Naive thymus-derived CD8-positive, alpha-beta T cell (primary cell): ENCODE results near the gene PRKAB1. TPM values are rescaled to one million over a fixed set of nuclear protein-coding genes. Genes with fewer than 3 reads are reported as not detected.

Source experiments
- ATAC-seq, 2 donors: fragments of 150-1000 bp; cut with Tn5 transposase in 1 of 2; sonication (Bioruptor Pico), chemical (Tn5 transposase) in 1 of 2; 1 replicate in 1 of 2; 2 replicates in 1 of 2; pipeline ENCODE4 v1.10.0; 2021; ENCODE audit warnings: mild to moderate bottlenecking in 2 of 2, moderate library complexity in 2 of 2
- POLR2A ChIA-PET: fragments of 350-600 bp; sonication (Branson Sonifier 250); formaldehyde crosslinking; loops from one replicate; lab custom pipeline; 2021; ENCODE audit warnings: antibody characterized with exemption; lab: Charles Lee
- DNase-seq, 10 donors: peaks; one replicate each; pipeline versions ENCODE4 v3.0.0 to v3.0.0-alpha.2; 2020 to 2022
- H3K27ac Mint-ChIP-seq, 10 donors: one replicate each; pipeline ENCODE4 v1.8.0; 2020 to 2022; ENCODE audit warnings: mild to moderate bottlenecking in 10 of 10, mixed read lengths in 10 of 10, moderate library complexity in 4 of 10, inconsistent platforms in 1 of 10
- H3K27me3 Mint-ChIP-seq, 5 donors: one replicate each; pipeline ENCODE4 v1.8.0; 2021 to 2022; ENCODE audit warnings: mixed read lengths in 5 of 5
- H3K36me3 Mint-ChIP-seq, 3 donors: one replicate each; pipeline ENCODE4 v1.8.0; 2020 to 2022; ENCODE audit warnings: mixed read lengths in 3 of 3, mild to moderate bottlenecking in 2 of 3, inconsistent platforms in 1 of 3
- H3K4me1 Mint-ChIP-seq, 4 donors: one replicate each; pipeline ENCODE4 v1.8.0; 2021 to 2022; ENCODE audit warnings: mixed read lengths in 4 of 4
- H3K4me3 Mint-ChIP-seq, 10 donors: one replicate each; pipeline ENCODE4 v1.8.0; 2020 to 2022; ENCODE audit warnings: mild to moderate bottlenecking in 10 of 10, mixed read lengths in 10 of 10, moderate library complexity in 6 of 10, inconsistent platforms in 1 of 10
- H3K9me3 Mint-ChIP-seq, 9 donors: one replicate each; pipeline ENCODE4 v1.8.0; 2020 to 2022; ENCODE audit warnings: mixed read lengths in 9 of 9, mild to moderate bottlenecking in 3 of 9, inconsistent platforms in 1 of 9, moderate library complexity in 1 of 9
- microRNA-seq: library from miRNA; unstranded; fragments of <30 nt; microRNA quantifications from one replicate; pipeline ENCODE4 v1.2.0, GENCODE V29; 2022; ENCODE audit warnings: borderline microRNAs expressed
- polyA plus RNA-seq, 3 donors: library from polyadenylated mRNA; unstranded; fragments of 300-500 nt; fragmentation: Illumina TruSeq; gene quantifications; one replicate each; pipeline ENCODE4 v1.2.3, GENCODE V29; 2021
- total RNA-seq, 8 experiments: library from RNA in 2 of 8; stranded (reverse) in 2 of 8; gene quantifications; one replicate each; pipeline ENCODE4 v1.2.3 and lab custom pipeline; 2021 to 2026

Gene PRKAB1
- total and polyA plus RNA-seq, 5 experiments from 2014 or later: 29.6 to 48.7 (median 45.2) TPM

DNA sequence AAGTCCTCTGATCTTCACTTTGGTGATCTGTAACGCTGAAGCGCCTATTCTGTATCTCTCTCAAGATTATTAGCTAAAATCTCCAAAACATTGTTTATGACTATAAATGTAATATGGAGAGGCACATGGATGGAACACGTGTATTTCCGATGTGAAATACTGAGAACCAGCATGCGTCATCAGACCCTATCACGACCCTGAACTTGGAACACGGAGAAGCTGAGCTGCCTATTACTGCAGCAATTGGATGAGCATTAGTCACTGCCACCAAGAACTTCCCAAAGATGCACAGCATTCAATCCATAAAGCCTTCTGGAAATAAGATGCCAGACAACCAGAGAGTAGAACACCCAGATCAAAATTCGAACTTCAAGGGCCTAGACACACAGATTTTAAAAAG, 61.9 kb downstream of the PRKAB1 start:
- DNase-seq (no peak), ATAC-seq (no peak)
- Mint-ChIP-seq H3K27me3 (no peaks in the 10 kb centered on the region), H3K9me3 (no peaks in the 10 kb centered on the region), H3K4me3 (no peak overlapping the region), H3K27ac (no peak overlapping the region), H3K4me1 (no peaks in the 10 kb centered on the region), H3K36me3 (peaks cover 0 to 4% (median 0%) of the 10 kb centered on the region in 3 donors)
- POLR2A ChIA-PET: no interaction called here

DNA sequence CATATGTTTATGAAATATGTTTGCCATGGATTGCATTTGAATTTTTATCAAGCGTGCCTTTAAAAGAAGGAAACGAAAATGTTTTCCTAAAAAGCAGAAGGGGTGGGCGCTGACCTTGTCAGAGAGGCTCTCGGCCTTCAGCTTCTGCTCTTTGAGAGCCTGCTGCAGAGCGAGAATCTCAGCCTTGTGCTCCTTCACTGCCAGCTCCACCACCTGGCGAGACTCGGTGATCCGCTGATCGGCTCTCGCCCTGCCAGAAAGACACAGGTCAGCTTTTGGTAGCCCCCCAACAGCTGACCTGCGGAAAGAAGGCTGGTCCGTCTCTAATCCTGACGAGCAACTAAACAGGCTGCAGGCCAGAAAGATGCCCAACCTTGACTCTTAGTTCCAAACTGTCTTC, 62.4 kb downstream of the PRKAB1 start:
- Mint-ChIP-seq H3K9me3 (no peaks in the 10 kb centered on the region), H3K27ac (no peak overlapping the region), H3K27me3 (no peaks in the 10 kb centered on the region), H3K4me3 (no peak overlapping the region), H3K4me1 (no peaks in the 10 kb centered on the region), H3K36me3 (peaks cover 0 to 4% (median 0%) of the 10 kb centered on the region in 3 donors)
- ATAC-seq (no peak), DNase-seq (no peak)
- POLR2A ChIA-PET: no interaction called here

Small RNA genes lying within 50 kb of the gene (microRNA-seq; reads per million reads assigned to microRNA genes)
- gene MIR1178: not detected

Other genes with a start within 250 kb of the PRKAB1 start
- gene TMEM233, start 74.4 kb upstream of the PRKAB1 start, total RNA-seq: not detected
- not detected for gene TMEM233, start 74.4 kb upstream of the PRKAB1 start, polyA plus RNA-seq
- 1 to 10 TPM in 1 of 2 experiments, under 1 TPM in 1; 0.99 to 2.3 TPM for gene CIT, start 209.2 kb downstream of the PRKAB1 start, total RNA-seq
- gene CIT, start 209.2 kb downstream of the PRKAB1 start, polyA plus RNA-seq: under 1 TPM; 0.01 to 0.19 (median 0.05) TPM